Left lung (tissue), 10 donors: ENCODE results near the gene ZNF677. TPM values are rescaled to one million over a fixed set of nuclear protein-coding genes. Genes with fewer than 3 reads are reported as not detected.
"Not testable (repeated sequence)": the region's sequence is repeated elsewhere in the genome, so short reads cannot be mapped to it uniquely, and the experiment has no call there.

Source experiments
- ATAC-seq: fragments of 200-7000 bp; cut with Tn5 transposase; one replicate; pipeline ENCODE4 v1.9.1; 2020; ENCODE audit warnings: moderate library complexity
- DNase-seq, 4 donors: peaks; one replicate each; pipeline ENCODE4 v3.0.0-alpha.2; 2013 to 2020
- H3K27ac ChIP-seq, 2 donors: fragments of 200-600 bp; sonication (generic) in 1 of 2; one replicate each; pipeline versions ENCODE4 v1.5.0 to v1.8.0; 2020 to 2021
- H3K27me3 ChIP-seq, 2 donors: fragments of 200-600 bp; sonication (generic) in 1 of 2; one replicate each; pipeline versions ENCODE4 v1.5.0 to v1.8.0; 2020 to 2021
- H3K36me3 ChIP-seq, 2 donors: fragments of 200-600 bp; sonication (generic) in 1 of 2; one replicate each; pipeline versions ENCODE4 v1.5.0 to v1.8.0; 2020 to 2021
- H3K4me1 ChIP-seq, 2 donors: fragments of 200-600 bp; one replicate each; pipeline ENCODE4 v1.8.0; 2021
- H3K4me3 ChIP-seq, 2 donors: fragments of 200-600 bp; sonication (generic) in 1 of 2; one replicate each; pipeline versions ENCODE4 v1.5.0 to v1.8.0; 2020 to 2021; ENCODE audit warnings: mild to moderate bottlenecking in 1 of 2
- H3K9me3 ChIP-seq, 2 donors: fragments of 200-600 bp; sonication (generic) in 1 of 2; one replicate each; pipeline versions ENCODE4 v1.5.0 to v1.8.0; 2020 to 2021
- CTCF ChIP-seq, 2 donors: fragments of 200-600 bp; sonication (generic) in 1 of 2; IDR thresholded peaks; one replicate each; pipeline versions ENCODE4 v1.5.0 to v1.8.0; 2021; ENCODE audit warnings: antibody characterized with exemption in 2 of 2
- intact Hi-C, 2 donors: fragments of 100-400 bp; cut with DNase I; formaldehyde crosslinking; loops; one replicate each; pipeline versions ENCODE4 v1.11.2 to v1.14.2; 2022
- polyA plus RNA-seq, 6 donors: library from polyadenylated mRNA; unstranded; fragments of 120-200 nt; gene quantifications; one replicate each; pipeline ENCODE4 v1.2.1, GENCODE V29; 2013; ENCODE audit not compliant: insufficient read length in 6 of 6
- total RNA-seq, 2 donors: library from RNA; stranded (reverse); fragmentation: NEBNext Ultra II Directional; extraction: Animal tissue kit (Norgen Biotek cat#: 25700); gene quantifications; one replicate each; pipeline ENCODE4 v1.2.1, GENCODE V29; 2021
- donor health status: DM: no; HTN: yes; CAD: no.
- donor health status: DM: no; HTN: no; CAD: no.

The ZNF677 gene
- total and polyA plus RNA-seq, 8 donors: 13.8 to 58.3 (median 53.2) TPM

GRCh38 chr19:53190253-53190652 lies 64.4 kb downstream of the ZNF677 start:
- intact Hi-C loops: no loop called here
- TF ChIP-seq CTCF (IDR thresholded peaks at IDR 0.05): no peak

GRCh38 chr19:53189691-53190198 lies 64.9 kb downstream of the ZNF677 start:
- H3K27me3 ChIP-seq, H3K36me3 ChIP-seq, DNase-seq, H3K9me3 ChIP-seq, H3K4me3 ChIP-seq, ATAC-seq, H3K27ac ChIP-seq, intact Hi-C loops: not testable (repeated sequence)
- H3K4me1 ChIP-seq: peaks cover 0 to 11% of the 10 kb centered on the region in 2 donors

More at GRCh38 chr19:53190253-53190652, 64.4 kb downstream of the ZNF677 start:
- H3K4me1 ChIP-seq: peaks cover 0 to 12% of the 10 kb centered on the region in 2 donors
- DNase-seq (no peak), ATAC-seq (no peak)
- peaks cover 0 to 3% of the 10 kb centered on the region in 2 donors for H3K9me3 ChIP-seq
- H3K27me3 ChIP-seq: no peaks in the 10 kb centered on the region
- H3K36me3 ChIP-seq: peaks cover 0 to 9% of the 10 kb centered on the region in 2 donors
- H3K4me3 ChIP-seq: no peak overlapping the region
- no peak overlapping the region for H3K27ac ChIP-seq

Other genes starting within 250 kb of the ZNF677 start
- not detected for gene ERVV-1, start 241.0 kb downstream of the ZNF677 start, total RNA-seq
- gene ERVV-1, start 241.0 kb downstream of the ZNF677 start, polyA plus RNA-seq: under 1 TPM in 4 of 6 donors, not detected in 2; 0.06 to 0.11 (median 0.06) TPM
- not detected for gene ERVV-2, start 210.1 kb downstream of the ZNF677 start, total RNA-seq
- gene ERVV-2, start 210.1 kb downstream of the ZNF677 start, polyA plus RNA-seq: not detected
- gene ZNF160, start 151.5 kb downstream of the ZNF677 start, total RNA-seq: 10 to 100 TPM; 23.2 to 25.4 TPM
- 10 to 100 TPM; 43.1 to 78.0 (median 63.8) TPM for gene ZNF160, start 151.5 kb downstream of the ZNF677 start, polyA plus RNA-seq
- 1 to 10 TPM; 7.2 to 8.4 TPM for gene ZNF415, start 122.0 kb downstream of the ZNF677 start, total RNA-seq
- gene ZNF415, start 122.0 kb downstream of the ZNF677 start, polyA plus RNA-seq: 10 to 100 TPM; 18.0 to 24.8 (median 24.0) TPM
- gene ZNF347, start 95.8 kb downstream of the ZNF677 start, total RNA-seq: 10 to 100 TPM; 11.9 to 13.5 TPM
- gene ZNF347, start 95.8 kb downstream of the ZNF677 start, polyA plus RNA-seq: 10 to 100 TPM; 14.2 to 19.6 (median 16.0) TPM
- gene ZNF665, start 61.5 kb downstream of the ZNF677 start, total RNA-seq: 1 to 10 TPM; 3.6 to 3.7 TPM
- gene ZNF665, start 61.5 kb downstream of the ZNF677 start, polyA plus RNA-seq: 10 to 100 TPM in 4 of 6 donors, 1 to 10 TPM in 2; 8.4 to 15.4 (median 11.7) TPM
- gene VN1R2, start 3.4 kb upstream of the ZNF677 start, total RNA-seq: not detected
- not detected for gene VN1R2, start 3.4 kb upstream of the ZNF677 start, polyA plus RNA-seq
- gene VN1R4, start 12.8 kb upstream of the ZNF677 start, total RNA-seq: not detected
- not detected for gene VN1R4, start 12.8 kb upstream of the ZNF677 start, polyA plus RNA-seq
- gene ZNF845, start 78.9 kb upstream of the ZNF677 start, total RNA-seq: 1 to 10 TPM; 7.0 to 7.4 TPM
- 10 to 100 TPM in 2 of 6 donors, 1 to 10 TPM in 4; 7.5 to 10.3 (median 9.5) TPM for gene ZNF845, start 78.9 kb upstream of the ZNF677 start, polyA plus RNA-seq
- gene ZNF525, start 110.8 kb upstream of the ZNF677 start, total RNA-seq: 10 to 100 TPM; 11.7 to 12.3 TPM
- 10 to 100 TPM; 11.4 to 16.0 (median 14.7) TPM for gene ZNF525, start 110.8 kb upstream of the ZNF677 start, polyA plus RNA-seq
- 10 to 100 TPM; 10.3 to 10.4 TPM for gene ZNF765, start 140.3 kb upstream of the ZNF677 start, total RNA-seq
- gene ZNF765, start 140.3 kb upstream of the ZNF677 start, polyA plus RNA-seq: 10 to 100 TPM; 12.5 to 16.6 (median 13.7) TPM
- gene ZNF761, start 177.1 kb upstream of the ZNF677 start, total RNA-seq: 10 to 100 TPM in 1 of 2 donors, 1 to 10 TPM in 1; 9.1 to 10.1 TPM
- gene ZNF761, start 177.1 kb upstream of the ZNF677 start, polyA plus RNA-seq: 10 to 100 TPM; 19.5 to 24.2 (median 21.8) TPM
- gene ZNF813, start 212.9 kb upstream of the ZNF677 start, total RNA-seq: 1 to 10 TPM; 5.2 to 5.5 TPM
- 1 to 10 TPM; 5.3 to 6.5 (median 6.0) TPM for gene ZNF813, start 212.9 kb upstream of the ZNF677 start, polyA plus RNA-seq